CD4-positive, alpha-beta T cell treated with Interleukin-15 for 1 hour (primary cell): ENCODE data around the gene WWOX.

Source experiments
- DNase-seq: peaks from one replicate; pipeline ENCODE4 v3.0.0-alpha.2; 2020

WWOX gene

GRCh38 chr16:79062336-79062735 lies 962.9 kb downstream of the WWOX start:
- DNase-seq, result no peak

- no peak for DNase-seq
Observed at GRCh38 chr16:79062821-79063220, 963.4 kb downstream of the WWOX start.

- DNase-seq, result no peak
Observed at GRCh38 chr16:79064256-79064972, 965.0 kb downstream of the WWOX start.

GRCh38 chr16:79066561-79066960 lies 967.1 kb downstream of the WWOX start:
- no peak for DNase-seq

GRCh38 chr16:79067600-79067999 lies 968.1 kb downstream of the WWOX start:
- DNase-seq, result no peak

GRCh38 chr16:79069121-79069520 lies 969.7 kb downstream of the WWOX start:
- no peak for DNase-seq

GRCh38 chr16:79069633-79070032 lies 970.2 kb downstream of the WWOX start:
- DNase-seq, result no peak

- DNase-seq, result no peak
Observed at GRCh38 chr16:79071424-79071823, 972.0 kb downstream of the WWOX start.

GRCh38 chr16:79072517-79072916 lies 973.1 kb downstream of the WWOX start:
- DNase-seq, result no peak

GRCh38 chr16:79073566-79073965 lies 974.1 kb downstream of the WWOX start:
- DNase-seq, result no peak

GRCh38 chr16:79074541-79074940 lies 975.1 kb downstream of the WWOX start:
- no peak for DNase-seq

- DNase-seq, result no peak
Observed at GRCh38 chr16:79074951-79075350, 975.5 kb downstream of the WWOX start.

GRCh38 chr16:79076047-79076767 lies 976.8 kb downstream of the WWOX start:
- DNase-seq, result no peak

GRCh38 chr16:79077346-79077745 lies 977.9 kb downstream of the WWOX start:
- DNase-seq, result no peak

GRCh38 chr16:79079656-79080420 lies 980.4 kb downstream of the WWOX start:
- DNase-seq, result no peak

GRCh38 chr16:79081297-79082066 lies 982.0 kb downstream of the WWOX start:
- no peak for DNase-seq

- no peak for DNase-seq
Observed at GRCh38 chr16:79082970-79083369, 983.5 kb downstream of the WWOX start.

- no peak for DNase-seq
Observed at GRCh38 chr16:79083508-79084299, 984.2 kb downstream of the WWOX start.

GRCh38 chr16:79088971-79089370 lies 989.5 kb downstream of the WWOX start:
- DNase-seq, result no peak

- DNase-seq, result peak; percentile 39
Observed at GRCh38 chr16:79089735-79090284, 990.4 kb downstream of the WWOX start.

GRCh38 chr16:79090966-79091365 lies 991.5 kb downstream of the WWOX start:
- no peak for DNase-seq

GRCh38 chr16:79092846-79093245 lies 993.4 kb downstream of the WWOX start:
- DNase-seq, result no peak
